ENCODE measurements around the gene ZHX3.

The ZHX3 gene

GRCh38 chr20:41329435-41330342, 12.2 kb upstream of the ZHX3 start:
- POLR2A ChIA-PET: no interaction called here
- CTCF ChIA-PET: interaction anchor here (0.8 to 6.9 kb wide), 9 partner anchors 8 to 195 kb away, joined by 3 to 40 read pairs (median 3); partner anchors contain the start of gene LPIN3
- DNase-seq (ENCODE audit: extremely low spot score): peak; percentile 68
- TF ChIP-seq CTCF (IDR thresholded peaks at IDR 0.05; ENCODE audit: control extremely low read depth, extremely low read depth, low read depth, missing control alignments): no peak

DNA sequence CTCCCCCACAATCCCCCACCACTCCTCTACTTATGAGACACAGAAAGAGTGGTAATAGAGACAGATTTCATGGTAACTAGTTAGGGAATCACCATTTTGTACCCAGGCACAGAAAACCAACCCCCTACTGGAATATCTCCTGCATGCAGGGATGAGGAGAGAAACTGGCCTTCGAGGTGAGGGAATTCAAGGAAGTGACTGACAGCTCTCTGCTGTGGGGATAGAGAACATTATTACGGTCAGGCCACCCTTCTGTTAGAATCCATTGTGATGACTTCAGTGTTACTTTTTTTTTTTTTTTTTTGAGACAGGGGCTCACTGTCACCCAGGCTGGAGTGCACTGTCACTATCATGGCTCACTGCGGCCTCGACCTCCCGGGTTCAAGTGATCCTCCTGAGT, 9.6 kb upstream of the ZHX3 start:
- no peak for TF ChIP-seq CTCF (IDR thresholded peaks at IDR 0.05; ENCODE audit: control extremely low read depth, extremely low read depth, low read depth, missing control alignments)
- no peak for DNase-seq (ENCODE audit: extremely low spot score)
- ChIA-PET POLR2A (no interaction called here), CTCF (interaction anchor here (6.9 kb wide), 1 partner anchor 13 kb away, joined by 40 read pairs; the partner anchor contains the start of gene LPIN3)

DNA sequence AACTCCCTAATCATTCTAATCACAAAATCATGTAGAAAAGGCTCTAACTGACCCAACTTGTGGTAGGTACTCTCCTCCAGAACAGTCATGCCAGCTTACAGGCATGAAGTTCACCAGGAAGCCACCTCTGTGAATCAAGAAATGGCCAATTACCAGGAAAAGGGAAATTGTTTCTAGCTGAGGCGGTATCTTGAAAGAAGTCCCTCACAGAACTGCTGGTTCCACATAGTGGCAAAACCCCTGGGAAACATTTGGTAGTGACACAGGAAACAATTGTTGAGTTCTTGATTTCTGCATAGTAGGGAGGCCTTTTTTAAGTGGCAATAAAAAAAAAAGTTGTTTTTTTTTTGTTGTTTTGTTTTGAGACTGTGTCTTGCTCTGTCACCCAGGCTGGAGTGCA, 3.4 kb upstream of the ZHX3 start:
- POLR2A ChIA-PET: no interaction called here
- no peak for TF ChIP-seq CTCF (IDR thresholded peaks at IDR 0.05; ENCODE audit: control extremely low read depth, extremely low read depth, low read depth, missing control alignments)
- CTCF ChIA-PET: interaction anchor here (1.0 to 1.7 kb wide), 4 partner anchors 9 to 353 kb away, joined by 3 to 6 read pairs (median 3); no protein-coding TSS in a partner anchor
- DNase-seq (ENCODE audit: extremely low spot score): no peak

DNA sequence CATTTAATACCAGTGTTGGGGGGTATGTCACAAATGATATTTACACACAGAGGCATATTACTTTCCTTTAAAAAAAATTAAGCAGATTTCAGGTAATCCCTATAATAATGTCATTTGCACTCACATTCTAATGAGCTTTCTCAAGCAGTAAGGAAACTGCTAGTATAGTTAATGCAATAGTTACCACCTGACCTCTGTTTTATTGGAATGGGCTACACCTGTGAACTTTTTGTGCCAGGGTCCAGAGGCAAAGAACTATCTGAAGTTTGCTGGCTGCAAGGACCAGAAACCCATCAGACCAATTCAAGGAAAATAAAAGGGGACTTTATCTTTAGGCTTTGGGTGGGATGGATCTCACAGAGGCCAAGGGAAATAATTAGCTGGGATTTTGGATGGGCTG, 2.9 kb upstream of the ZHX3 start:
- TF ChIP-seq CTCF (IDR thresholded peaks at IDR 0.05; ENCODE audit: control extremely low read depth, extremely low read depth, low read depth, missing control alignments): no peak
- DNase-seq (ENCODE audit: extremely low spot score): no peak
- CTCF ChIA-PET: interaction anchor here (1.2 to 1.7 kb wide), 3 partner anchors 9 to 352 kb away, joined by 3 to 6 read pairs (median 3); no protein-coding TSS in a partner anchor
- POLR2A ChIA-PET: no interaction called here

DNA sequence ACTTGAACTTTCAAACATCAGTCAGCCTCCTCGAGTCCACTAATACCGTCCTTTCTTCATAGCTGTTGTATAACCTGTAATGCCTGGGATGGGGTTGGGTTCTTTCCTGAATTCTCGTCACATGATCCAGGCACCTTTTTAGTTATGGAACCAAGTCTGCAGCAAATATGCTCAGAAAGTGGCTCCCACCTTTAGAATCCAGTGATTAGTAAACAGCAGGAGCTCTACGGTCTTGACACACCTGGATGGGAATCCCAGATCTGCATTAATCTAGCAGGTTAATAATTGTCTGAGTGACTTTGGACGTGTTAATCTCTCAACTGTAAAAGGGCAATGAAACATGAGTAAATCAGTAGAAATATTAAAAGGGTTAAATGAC, 729 bp upstream of the ZHX3 start:
- ChIA-PET CTCF (interaction anchor here (1.1 kb wide), 1 partner anchor 222 kb away, joined by 3 read pairs; no protein-coding TSS in a partner anchor), POLR2A (no interaction called here)
- TF ChIP-seq CTCF (IDR thresholded peaks at IDR 0.05; ENCODE audit: control extremely low read depth, extremely low read depth, low read depth, missing control alignments): no peak
- no peak for DNase-seq (ENCODE audit: extremely low spot score)

DNA sequence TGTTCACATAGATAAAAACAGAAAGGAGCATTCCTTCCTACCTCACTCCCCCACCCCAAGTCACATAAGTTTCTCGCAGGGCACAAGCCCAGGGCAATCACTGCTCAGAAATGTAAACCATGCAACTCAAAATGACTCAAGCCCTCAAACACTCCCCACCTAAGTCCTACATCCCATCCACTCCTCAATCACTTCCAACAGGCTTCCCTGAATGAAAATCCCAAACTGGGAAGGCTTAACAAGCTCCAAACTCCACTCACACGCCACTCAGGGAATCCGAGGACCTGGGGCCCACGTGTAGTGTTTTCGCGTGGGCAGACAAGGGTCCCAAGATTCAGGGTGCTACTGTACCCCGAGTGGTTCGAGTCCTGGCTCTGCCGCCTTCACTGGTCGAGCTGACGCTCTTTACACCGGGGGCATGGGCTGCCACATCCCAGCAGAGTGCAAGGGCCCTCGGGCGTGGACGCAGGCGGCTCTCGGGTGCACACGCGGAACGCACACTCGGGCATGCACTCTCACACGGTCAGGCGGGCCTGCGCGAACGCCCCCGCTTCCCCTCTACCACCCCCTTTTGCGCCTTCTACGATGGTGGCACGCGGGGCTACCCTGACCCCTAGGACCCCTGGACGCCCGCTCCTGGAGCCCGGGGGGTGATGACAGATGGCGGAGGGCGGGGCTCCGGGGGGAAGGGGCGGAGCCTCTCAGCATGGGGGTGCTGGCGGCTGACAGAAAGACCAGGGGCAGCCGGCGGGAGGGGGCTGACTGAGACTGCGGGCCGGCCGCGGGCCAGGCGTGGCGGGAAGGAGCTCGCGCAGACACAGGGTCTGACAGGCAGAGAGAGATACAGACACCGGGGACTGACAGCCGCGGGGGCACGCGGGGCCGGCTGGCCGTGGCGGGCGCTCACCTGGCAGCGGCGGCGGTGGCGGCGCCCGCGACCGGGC, 657 bp downstream of the ZHX3 start:
- TF ChIP-seq CTCF (IDR thresholded peaks at IDR 0.05; ENCODE audit: control extremely low read depth, extremely low read depth, low read depth, missing control alignments): no peak
- ChIA-PET POLR2A (interaction anchor here (0.6 kb wide), 1 partner anchor 12 kb away, joined by 5 read pairs; no protein-coding TSS in a partner anchor), CTCF (interaction anchor here (1.1 to 4.0 kb wide), 2 partner anchors 11 to 43 kb away, joined by 3 to 19 read pairs; no protein-coding TSS in a partner anchor)
- peak; percentile 90 for DNase-seq (ENCODE audit: extremely low spot score)

Measured in GM10248 (cell line).